MCF 10A (cell line): ENCODE results near the gene SPOUT1. TPM values are rescaled to one million over a fixed set of nuclear protein-coding genes. Genes with fewer than 3 reads are reported as not detected.

ENCODE experiments used
- BruUV-seq: library from RNA; stranded (reverse); fragments of 400-500 nt; replicated peaks from 2 replicates; lab custom pipeline; 2021; lab: Mats Ljungman, UMichigan
- CTCF ChIA-PET: fragments of 300-600 bp; sonication (Branson Sonifier 250); formaldehyde crosslinking; extraction: SDS; loops from one replicate; lab custom pipeline; 2021; ENCODE audit warnings: antibody characterized with exemption, inconsistent platforms; lab: Yijun Ruan, JAX
- POLR2A ChIA-PET: fragments of 300-600, 350-650 bp; sonication (Branson Sonifier 250); formaldehyde crosslinking; extraction: SDS; loops from one replicate; lab custom pipeline; 2020; ENCODE audit warnings: antibody characterized with exemption, inconsistent platforms; lab: Yijun Ruan, JAX
- DNase-seq: peaks from one replicate; pipeline ENCODE4 v3.0.0-alpha.2; 2018; ENCODE audit not compliant: unreplicated experiment
- H3K27ac Mint-ChIP-seq: one replicate; pipeline ENCODE4 v1.8.0; 2022; ENCODE audit warnings: mild to moderate bottlenecking, low read depth, mixed read lengths; ENCODE audit not compliant: unreplicated experiment
- H3K27me3 Mint-ChIP-seq: one replicate; pipeline ENCODE4 v1.8.0; 2022; ENCODE audit warnings: mixed read lengths; ENCODE audit not compliant: insufficient read depth, unreplicated experiment
- H3K36me3 Mint-ChIP-seq: one replicate; pipeline ENCODE4 v1.8.0; 2022; ENCODE audit warnings: mild to moderate bottlenecking, moderate library complexity, mixed read lengths; ENCODE audit not compliant: insufficient read depth, unreplicated experiment
- H3K4me1 Mint-ChIP-seq: one replicate; pipeline ENCODE4 v1.8.0; 2022; ENCODE audit warnings: mixed read lengths; ENCODE audit not compliant: insufficient read depth, unreplicated experiment
- H3K4me3 Mint-ChIP-seq: one replicate; pipeline ENCODE4 v1.8.0; 2022; ENCODE audit warnings: mild to moderate bottlenecking, moderate library complexity, mixed read lengths; ENCODE audit not compliant: unreplicated experiment
- H3K9me3 Mint-ChIP-seq: one replicate; pipeline ENCODE4 v1.8.0; 2022; ENCODE audit warnings: mixed read lengths; ENCODE audit not compliant: unreplicated experiment
- intact Hi-C: fragments of 100-400 bp; cut with micrococcal nuclease; formaldehyde crosslinking; loops from 2 replicates; pipeline ENCODE4 v1.14.1; 2022
- total RNA-seq: library from RNA; stranded (reverse); gene quantifications from 2 replicates; pipeline ENCODE4 v1.2.3, GENCODE V29; 2022
- TF ChIP-seq, protein P1 (sequence below): fragments of 200-600 bp; IDR thresholded peaks from one replicate; pipeline ENCODE4 v1.8.0; 2022; ENCODE audit warnings: antibody characterized with exemption, mild to moderate bottlenecking; ENCODE audit not compliant: unreplicated experiment

SPOUT1 gene
- total RNA-seq, 1 experiment from 2014 or later: 32.4 TPM

DNA sequence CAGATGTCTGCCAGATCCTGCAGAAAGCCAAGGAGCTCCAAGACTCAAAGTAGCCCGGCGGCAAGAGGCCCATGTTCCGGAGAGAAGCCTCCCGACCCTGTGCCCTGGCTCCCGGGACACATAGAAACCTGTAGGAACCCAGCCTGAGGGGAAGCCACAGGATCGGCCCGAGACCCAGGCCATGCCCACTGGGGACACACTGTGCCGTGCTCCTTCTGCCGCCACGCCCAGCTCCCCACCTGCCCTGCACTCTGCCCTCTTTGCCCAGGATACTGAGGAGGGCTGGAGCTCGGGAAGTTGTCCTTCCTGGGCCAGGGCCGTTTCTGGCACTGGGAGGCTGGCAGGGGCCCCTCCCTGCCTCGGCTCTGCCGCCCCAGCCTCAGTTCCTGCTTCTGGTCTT lies 21.8 kb downstream of the SPOUT1 start:
- H3K4me3 Mint-ChIP-seq: no peak overlapping the region
- no peaks in the 10 kb centered on the region for H3K4me1 Mint-ChIP-seq
- H3K27ac Mint-ChIP-seq: no peak overlapping the region
- intact Hi-C loops: no loop called here
- DNase-seq: no peak
- no peaks in the 10 kb centered on the region for H3K27me3 Mint-ChIP-seq
- POLR2A ChIA-PET: interaction anchor here (0.6 kb wide), 1 partner anchor 84 kb away, joined by 5 read pairs; the partner anchor contains the start of gene ZDHHC12
- CTCF ChIA-PET: no interaction called here
- peaks cover 36% of the 10 kb centered on the region for H3K36me3 Mint-ChIP-seq
- H3K9me3 Mint-ChIP-seq: no peaks in the 10 kb centered on the region
- no TSS peak for BruUV-seq
- TF ChIP-seq, protein P1, sequence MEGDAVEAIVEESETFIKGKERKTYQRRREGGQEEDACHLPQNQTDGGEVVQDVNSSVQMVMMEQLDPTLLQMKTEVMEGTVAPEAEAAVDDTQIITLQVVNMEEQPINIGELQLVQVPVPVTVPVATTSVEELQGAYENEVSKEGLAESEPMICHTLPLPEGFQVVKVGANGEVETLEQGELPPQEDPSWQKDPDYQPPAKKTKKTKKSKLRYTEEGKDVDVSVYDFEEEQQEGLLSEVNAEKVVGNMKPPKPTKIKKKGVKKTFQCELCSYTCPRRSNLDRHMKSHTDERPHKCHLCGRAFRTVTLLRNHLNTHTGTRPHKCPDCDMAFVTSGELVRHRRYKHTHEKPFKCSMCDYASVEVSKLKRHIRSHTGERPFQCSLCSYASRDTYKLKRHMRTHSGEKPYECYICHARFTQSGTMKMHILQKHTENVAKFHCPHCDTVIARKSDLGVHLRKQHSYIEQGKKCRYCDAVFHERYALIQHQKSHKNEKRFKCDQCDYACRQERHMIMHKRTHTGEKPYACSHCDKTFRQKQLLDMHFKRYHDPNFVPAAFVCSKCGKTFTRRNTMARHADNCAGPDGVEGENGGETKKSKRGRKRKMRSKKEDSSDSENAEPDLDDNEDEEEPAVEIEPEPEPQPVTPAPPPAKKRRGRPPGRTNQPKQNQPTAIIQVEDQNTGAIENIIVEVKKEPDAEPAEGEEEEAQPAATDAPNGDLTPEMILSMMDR: no peak

DNA sequence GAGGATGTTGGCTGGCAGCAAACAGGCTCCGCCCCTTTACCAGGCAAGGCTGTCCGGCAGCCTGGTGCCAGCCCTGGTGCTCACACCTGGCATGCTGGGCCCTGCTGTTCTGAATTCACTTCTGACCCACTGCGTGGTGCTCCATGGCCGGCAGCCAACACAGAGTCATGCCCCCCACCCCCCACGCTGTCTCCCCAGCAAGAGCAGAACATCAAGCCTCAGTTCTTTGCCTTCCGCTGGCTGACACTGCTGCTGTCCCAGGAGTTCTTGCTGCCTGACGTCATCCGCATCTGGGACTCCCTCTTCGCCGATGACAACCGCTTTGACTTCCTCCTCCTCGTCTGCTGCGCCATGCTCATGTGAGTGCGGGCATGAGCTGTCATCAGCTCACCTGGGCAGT lies 23.9 kb downstream of the SPOUT1 start:
- TF ChIP-seq, protein P1: no peak
- POLR2A ChIA-PET: interaction anchor here (1.9 kb wide), 1 partner anchor 13 kb away, joined by 4 read pairs; the partner anchor contains the start of gene ENDOG
- intact Hi-C loops: no loop called here
- H3K27me3 Mint-ChIP-seq: no peaks in the 10 kb centered on the region
- peaks cover 49% of the 10 kb centered on the region for H3K36me3 Mint-ChIP-seq
- DNase-seq: no peak
- no peak overlapping the region for H3K4me3 Mint-ChIP-seq
- CTCF ChIA-PET: no interaction called here
- no TSS peak for BruUV-seq
- H3K9me3 Mint-ChIP-seq: no peaks in the 10 kb centered on the region
- no peaks in the 10 kb centered on the region for H3K4me1 Mint-ChIP-seq
- H3K27ac Mint-ChIP-seq: no peak overlapping the region

DNA sequence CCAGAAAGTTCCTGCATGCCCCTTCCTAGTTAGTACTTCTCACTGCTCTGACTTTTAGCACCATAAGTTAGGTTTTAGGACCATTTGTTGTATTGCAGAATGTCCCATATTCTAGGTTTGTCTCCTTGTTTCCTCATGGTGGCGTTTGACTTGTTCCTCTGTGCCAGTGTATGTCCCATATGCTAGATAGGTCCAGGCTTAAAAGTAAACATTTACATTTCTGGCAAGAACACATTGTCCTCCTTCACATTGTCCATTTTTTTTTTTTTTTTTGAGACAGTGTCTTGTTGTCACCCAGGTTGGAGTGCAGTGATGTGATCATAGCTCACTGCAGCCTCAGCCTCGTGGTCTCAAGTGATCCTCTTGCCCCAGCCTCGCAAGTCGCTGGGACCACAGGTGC lies 27.1 kb downstream of the SPOUT1 start:
- Mint-ChIP-seq H3K4me3 (no peak overlapping the region), H3K27ac (no peak overlapping the region), H3K9me3 (no peaks in the 10 kb centered on the region), H3K36me3 (peaks cover 75% of the 10 kb centered on the region), H3K4me1 (no peaks in the 10 kb centered on the region), H3K27me3 (no peaks in the 10 kb centered on the region)
- CTCF ChIA-PET: interaction anchor here (0.7 kb wide), 1 partner anchor 90 kb away, joined by 3 read pairs; no protein-coding TSS in a partner anchor
- POLR2A ChIA-PET: no interaction called here
- intact Hi-C loops: no loop called here
- TF ChIP-seq, protein P1: no peak
- DNase-seq: no peak
- no TSS peak for BruUV-seq

DNA sequence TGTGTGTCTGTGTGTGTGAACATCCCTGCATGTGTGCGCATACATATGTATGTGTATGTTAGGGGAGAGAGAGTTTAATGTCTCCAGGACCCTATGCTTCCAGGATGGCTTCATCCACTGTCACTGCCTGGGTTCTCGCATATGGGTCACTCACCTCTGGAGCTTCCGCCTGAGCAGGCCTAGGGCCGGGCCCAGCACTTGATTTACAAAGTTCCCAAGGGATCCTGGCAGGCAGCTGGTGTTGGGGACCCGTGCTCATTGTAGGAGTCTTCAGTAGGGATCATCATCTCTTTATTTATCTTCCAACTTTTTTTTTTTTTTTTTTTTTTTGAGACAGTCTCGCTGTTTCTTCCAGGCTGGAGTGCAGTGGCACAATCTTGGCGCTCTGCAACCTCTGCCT lies 29.5 kb downstream of the SPOUT1 start:
- ChIA-PET POLR2A (interaction anchor here (0.6 to 1.1 kb wide), 2 partner anchors 12 to 183 kb away, joined by 4 read pairs; no protein-coding TSS in a partner anchor), CTCF (interaction anchor here (0.6 to 1.3 kb wide), 3 partner anchors 9 to 66 kb away, joined by 3 to 4 read pairs (median 4); partner anchors contain the start of gene ENDOG)
- no peaks in the 10 kb centered on the region for H3K9me3 Mint-ChIP-seq

More for the DNA sequence above, 29.5 kb downstream of the SPOUT1 start:
- intact Hi-C loops: no loop called here
- Mint-ChIP-seq H3K27ac (no peak overlapping the region), H3K27me3 (no peaks in the 10 kb centered on the region), H3K36me3 (peaks cover 88% of the 10 kb centered on the region), H3K4me1 (no peaks in the 10 kb centered on the region), H3K4me3 (no peak overlapping the region)
- TF ChIP-seq, protein P1: no peak
- BruUV-seq: no TSS peak
- DNase-seq: no peak
